Vein endothelial cell (primary cell): ENCODE data around the gene HAUS1. TPM values are rescaled to one million over a fixed set of nuclear protein-coding genes. Genes with fewer than 3 reads are reported as not detected.

Source experiments
- small RNA-seq: library from RNA; depleted of rRNA; stranded (forward); fragments of <200 nt; gene quantifications from one replicate; pipeline ENCODE3, GENCODE V24; 2012
- total RNA-seq: library from RNA; depleted of rRNA; stranded (reverse); fragments of >200 nt; gene quantifications from 2 replicates; pipeline ENCODE4 v1.2.3, GENCODE V29; 2012

The HAUS1 gene
- total RNA-seq = 54.6 and 92.4 TPM in 2 replicates

DNA sequence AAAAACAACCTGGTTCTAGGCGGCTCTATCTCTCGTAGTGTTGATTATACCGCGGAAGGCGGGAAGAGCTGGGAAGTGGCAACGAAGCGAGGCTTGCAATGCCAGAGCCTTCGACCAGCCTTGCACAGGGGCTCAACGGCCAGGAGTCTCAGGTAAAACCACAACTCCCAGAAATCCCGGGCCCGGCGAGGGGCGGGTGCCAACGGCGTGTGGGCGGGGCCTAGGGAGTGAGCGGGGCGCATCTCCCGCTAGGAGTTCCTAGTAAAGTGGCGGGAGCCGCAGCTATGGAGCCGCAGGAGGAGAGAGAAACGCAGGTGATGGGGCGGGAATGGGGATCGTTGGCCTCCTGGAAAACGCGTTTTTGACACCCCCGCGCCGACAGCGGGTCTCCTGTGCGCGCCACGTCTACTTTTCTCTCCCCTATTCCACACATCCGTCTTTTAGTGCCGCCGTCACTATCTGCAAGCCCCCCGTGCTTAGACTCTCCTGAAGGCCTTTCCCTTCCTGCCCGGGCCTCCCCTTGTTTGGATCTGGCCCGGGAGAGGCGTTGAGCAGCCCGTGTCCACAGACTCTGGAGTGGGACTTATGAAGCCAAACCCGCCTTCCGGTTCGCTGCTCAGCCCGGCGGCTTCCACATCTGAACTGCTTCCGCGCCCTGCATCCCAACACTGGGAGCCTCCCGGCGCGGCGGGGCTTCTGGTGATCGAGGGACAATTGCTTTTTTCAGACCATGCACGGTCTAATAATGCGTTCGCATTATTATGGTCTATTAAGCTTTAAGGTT, at the start of gene HAUS1:
Gene HAUS1, plus strand, starts transcription at position 258 of the 784 bp plus-strand sequence. Its CDS starts 27 bp downstream, at position 285.

DNA sequence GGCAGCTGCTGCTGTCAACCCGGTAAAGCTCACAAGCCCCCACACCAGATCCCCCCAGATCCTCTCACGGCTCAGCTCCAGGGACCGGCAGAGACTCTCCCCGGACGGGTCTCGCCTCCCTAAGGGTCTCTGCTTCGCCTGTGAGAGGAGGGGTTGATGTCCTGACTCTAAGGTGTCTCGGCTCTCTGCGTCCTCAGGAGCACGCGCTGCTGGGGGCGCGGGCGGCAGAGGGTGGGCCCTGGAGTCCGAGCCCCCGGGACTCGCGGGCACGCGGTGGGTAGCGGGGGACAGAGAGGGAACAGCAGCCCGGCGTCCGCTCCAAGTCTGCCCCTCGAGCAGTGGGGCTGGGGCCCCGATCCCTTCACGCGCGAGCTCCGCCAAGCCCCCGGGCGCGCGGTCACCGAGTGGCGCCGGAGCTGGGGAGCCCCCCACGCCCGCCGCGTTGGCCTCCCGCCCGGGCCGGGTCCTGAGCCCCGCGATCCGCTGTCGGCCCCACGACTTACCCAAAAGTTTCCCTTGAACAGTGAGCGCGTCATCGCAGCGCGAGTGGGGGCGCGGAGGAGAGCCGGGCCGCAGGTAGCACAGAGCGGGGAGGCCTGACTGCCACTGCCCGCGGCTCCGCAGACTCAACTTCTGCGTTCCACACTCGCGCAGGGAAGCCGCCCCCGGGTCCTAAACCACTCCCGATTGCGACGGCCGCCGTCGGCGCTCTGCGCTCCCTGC, 32.4 kb upstream of the HAUS1 start, which contains the start of gene PSTPIP2:
Gene PSTPIP2, minus strand, starts transcription at position 608 of the 723 bp plus-strand sequence. Its CDS starts 72 bp downstream, at position 536.

DNA sequence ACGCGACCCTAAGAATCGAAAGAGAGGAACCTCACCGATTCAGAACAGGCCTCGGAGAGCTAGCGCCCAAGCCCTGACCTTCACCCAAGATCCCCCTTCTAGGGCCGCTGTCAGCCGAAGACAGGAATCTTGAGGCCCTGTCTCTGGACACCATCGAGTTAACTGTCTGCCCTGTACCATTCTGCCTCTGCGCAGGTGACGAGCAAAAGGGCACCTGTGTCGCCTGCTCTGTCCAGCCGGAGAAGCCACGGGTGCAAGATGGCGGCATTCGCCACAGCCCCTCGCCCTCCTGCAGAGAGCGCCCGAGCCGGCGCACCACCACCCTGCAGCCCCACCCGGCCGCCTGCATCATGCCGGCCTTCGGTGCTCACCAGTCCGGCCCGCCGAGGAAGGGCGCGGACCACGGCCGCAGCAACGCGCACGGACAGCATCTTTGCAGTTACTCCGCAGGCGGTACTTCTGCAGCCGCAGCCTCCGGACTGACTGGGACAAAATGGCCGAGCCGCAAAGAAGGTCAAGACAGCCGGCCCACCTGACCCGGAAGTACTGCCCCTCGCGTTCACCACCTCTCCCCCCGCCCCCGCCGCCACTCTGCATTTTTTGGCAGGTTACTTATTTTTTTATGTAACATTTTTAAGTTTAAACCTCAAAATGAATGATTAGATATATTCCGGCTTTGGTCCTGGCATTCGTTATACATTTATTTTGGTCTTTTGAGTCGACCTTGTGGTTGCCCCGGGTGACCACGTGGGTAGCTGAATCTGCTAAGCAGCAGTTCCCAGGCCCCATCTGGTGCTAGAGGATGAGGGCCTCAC, 6.2 kb upstream of the HAUS1 start, which contains the start of gene ATP5F1A:
Gene ATP5F1A, minus strand, starts transcription at position 496 of the 815 bp plus-strand sequence. Its CDS starts 65 bp downstream, at position 431.

Small RNAs within 50 kb of the gene (small RNA-seq; reads per million reads assigned to genes)
- not detected for gene RNU6-1278P
- gene RNY4P37 = not detected

Other genes starting within 250 kb of the HAUS1 start
- gene EPG5, start 137.1 kb upstream of the HAUS1 start, total RNA-seq = 24.5 and 28.8 TPM in 2 replicates
- gene PSTPIP2, start 32.1 kb upstream of the HAUS1 start, total RNA-seq = 5.3 and 5.6 TPM in 2 replicates
- gene ATP5F1A, start 6.1 kb upstream of the HAUS1 start, total RNA-seq = 661 and 759 TPM in 2 replicates